CD14-positive monocyte (primary cell): Measurements from ENCODE around the gene PRR20D. TPM values are rescaled to one million over a fixed set of nuclear protein-coding genes. Genes with fewer than 3 reads are reported as not detected.

Experiments used
- DNase-seq, 3 donors: peaks; one replicate each; pipeline ENCODE4 v3.0.0-alpha.2; 2011 to 2022
- H2AFZ ChIP-seq: 2 replicates; pipeline ENCODE4 v1.6.0; 2012; ENCODE audit warnings: mild to moderate bottlenecking, low read depth, low read length, inconsistent platforms; ENCODE audit not compliant: insufficient read depth, poor library complexity, severe bottlenecking
- H3K27ac ChIP-seq, 2 donors: 1 replicate in 1 of 2; 2 replicates in 1 of 2; pipeline ENCODE4 v1.5.1; 2012 to 2013; ENCODE audit warnings: low read length in 2 of 2, control low read depth in 1 of 2, inconsistent platforms in 1 of 2, low read depth in 1 of 2, mild to moderate bottlenecking in 1 of 2
- H3K27me3 ChIP-seq, 2 donors: one replicate each; pipeline versions ENCODE4 v1.6.0 to v1.6.1; 2011 to 2013; ENCODE audit warnings: low read length in 2 of 2; ENCODE audit not compliant: control insufficient read depth in 2 of 2, insufficient read depth in 2 of 2
- H3K36me3 ChIP-seq, 2 donors: replicated peaks in 1 of 2; 1 replicate in 1 of 2; 2 replicates in 1 of 2; pipeline versions ENCODE4 v1.5.1 to v1.6.1; 2012 to 2013; ENCODE audit warnings: low read length in 2 of 2, control low read depth in 1 of 2, inconsistent platforms in 1 of 2, mild to moderate bottlenecking in 1 of 2; ENCODE audit not compliant: insufficient read depth in 2 of 2, control insufficient read depth in 1 of 2
- H3K4me1 ChIP-seq, 2 donors: 1 replicate in 1 of 2; 2 replicates in 1 of 2; pipeline versions ENCODE4 v1.5.1 to v1.6.1; 2012 to 2013; ENCODE audit warnings: low read length in 2 of 2, control low read depth in 1 of 2, inconsistent platforms in 1 of 2, mild to moderate bottlenecking in 1 of 2, moderate library complexity in 1 of 2; ENCODE audit not compliant: insufficient read depth in 2 of 2, control insufficient read depth in 1 of 2
- H3K4me2 ChIP-seq: replicated peaks from 2 replicates; pipeline ENCODE3; 2012; ENCODE audit warnings: low read length, moderate library complexity, mild to moderate bottlenecking; ENCODE audit not compliant: poor library complexity, severe bottlenecking; ENCODE audit errors: extremely low read depth
- H3K4me3 ChIP-seq, 3 experiments: fragments of 200-600 bp in 1 of 3; sonication (generic) in 1 of 3; replicated peaks in 1 of 3; 1 replicate in 2 of 3; 2 replicates in 1 of 3; pipeline ENCODE4 v1.5.1; 2011 to 2013; ENCODE audit warnings: low read length in 3 of 3, mild to moderate bottlenecking in 3 of 3, control low read depth in 2 of 3, low read depth in 2 of 3, inconsistent platforms in 1 of 3, moderate library complexity in 1 of 3
- H3K79me2 ChIP-seq: 2 replicates; pipeline ENCODE4 v1.6.0; 2012; ENCODE audit warnings: mild to moderate bottlenecking, control low read depth, inconsistent platforms, low read length, moderate library complexity; ENCODE audit not compliant: insufficient read depth
- H3K9ac ChIP-seq: 2 replicates; pipeline ENCODE4 v1.6.0; 2017; ENCODE audit warnings: low read length, mild to moderate bottlenecking; ENCODE audit not compliant: insufficient read depth, poor library complexity, severe bottlenecking
- H3K9me3 ChIP-seq, 2 donors: replicated peaks in 1 of 2; 1 replicate in 1 of 2; 2 replicates in 1 of 2; pipeline versions ENCODE4 v1.5.1 to v1.6.1; 2012 to 2013; ENCODE audit warnings: low read length in 2 of 2, control low read depth in 1 of 2; ENCODE audit not compliant: control insufficient read depth in 1 of 2, insufficient read depth in 1 of 2
- H4K20me1 ChIP-seq: 2 replicates; pipeline ENCODE4 v1.6.0; 2012; ENCODE audit warnings: mild to moderate bottlenecking, low read length, control low read depth, moderate library complexity; ENCODE audit not compliant: insufficient read depth
- H3K27ac Mint-ChIP-seq, 7 donors: one replicate each; pipeline ENCODE4 v1.8.0; 2020; ENCODE audit warnings: mild to moderate bottlenecking in 7 of 7, mixed read lengths in 7 of 7, moderate library complexity in 6 of 7, inconsistent platforms in 2 of 7
- H3K27me3 Mint-ChIP-seq, 3 donors: one replicate each; pipeline ENCODE4 v1.8.0; 2021 to 2022; ENCODE audit warnings: low read depth in 3 of 3, mild to moderate bottlenecking in 3 of 3, mixed read lengths in 3 of 3, moderate library complexity in 3 of 3, inconsistent platforms in 1 of 3
- H3K36me3 Mint-ChIP-seq, 2 donors: one replicate each; pipeline ENCODE4 v1.8.0; 2020; ENCODE audit warnings: mixed read lengths in 2 of 2, inconsistent platforms in 1 of 2, mild to moderate bottlenecking in 1 of 2
- H3K4me1 Mint-ChIP-seq: one replicate; pipeline ENCODE4 v1.8.0; 2020; ENCODE audit warnings: mild to moderate bottlenecking, mixed read lengths
- H3K4me3 Mint-ChIP-seq, 2 donors: one replicate each; pipeline ENCODE4 v1.8.0; 2020; ENCODE audit warnings: mild to moderate bottlenecking in 2 of 2, mixed read lengths in 2 of 2, moderate library complexity in 1 of 2
- H3K9me3 Mint-ChIP-seq, 7 donors: one replicate each; pipeline ENCODE4 v1.8.0; 2020 to 2022; ENCODE audit warnings: mixed read lengths in 7 of 7, mild to moderate bottlenecking in 6 of 7, moderate library complexity in 6 of 7, inconsistent platforms in 2 of 7
- CTCF ChIP-seq: fragments of 200-600 bp; IDR thresholded peaks from one replicate; pipeline ENCODE4 v1.8.0; 2022; ENCODE audit warnings: antibody characterized with exemption, mild to moderate bottlenecking
- WGBS: methylation state at CpG from one replicate; pipeline ENCODE4 v1.1.5; 2013; ENCODE audit warnings: missing lambda C conversion rate; ENCODE audit not compliant: insufficient coverage; 5-methylcytosine and 5-hydroxymethylcytosine counted together
- intact Hi-C, 2 donors: fragments of 100-400 bp; cut with micrococcal nuclease; formaldehyde crosslinking; loops; one replicate each; pipeline versions ENCODE4 v1.15.0 to v1.15.1; 2023
- polyA plus RNA-seq, 3 donors: library from polyadenylated mRNA; depleted of rRNA in 1 of 3; unstranded in 2 of 3; stranded (reverse) in 1 of 3; fragments of 300-500 nt in 2 of 3; fragments of >200 nt in 1 of 3; fragmentation: Illumina TruSeq in 2 of 3; gene quantifications; 1 replicate in 2 of 3; 2 replicates in 1 of 3; pipeline ENCODE4 v1.2.3, GENCODE V29; 2012 to 2021

The PRR20D gene
- polyA plus RNA-seq, 3 donors, result not detected

GRCh38 chr13:57123681-57124080, 36.8 kb upstream of the PRR20D start:
- Mint-ChIP-seq H3K27me3 (no peaks in the 10 kb centered on the region), H3K4me1 (no peaks in the 10 kb centered on the region), H3K9me3 (peaks cover 0 to 6% (median 3%) of the 10 kb centered on the region in 7 donors), H3K27ac (no peak overlapping the region), H3K4me3 (no peak overlapping the region), H3K36me3 (no peaks in the 10 kb centered on the region)
- no peak for TF ChIP-seq CTCF
- H3K27ac ChIP-seq, result no peak overlapping the region
- H3K4me2 ChIP-seq, result no peak overlapping the region
- no CpG with 5 or more reads among the region's 1 CpG for WGBS
- H3K4me3 ChIP-seq, result no peak overlapping the region
- no peaks in the 10 kb centered on the region for H3K4me1 ChIP-seq
- H3K9me3 ChIP-seq, result peaks cover 11 to 12% of the 10 kb centered on the region in 2 donors
- no peak overlapping the region for H2AFZ ChIP-seq
- no peak overlapping the region for H3K9ac ChIP-seq
- intact Hi-C loops, result no loop called here
- DNase-seq, result no peak
- H3K36me3 ChIP-seq, result no peaks in the 10 kb centered on the region
- no peaks in the 10 kb centered on the region for H3K79me2 ChIP-seq
- no peaks in the 10 kb centered on the region for H4K20me1 ChIP-seq
- H3K27me3 ChIP-seq, result no peaks in the 10 kb centered on the region

- TF ChIP-seq CTCF, result no peak
- Histone ChIP-seq H3K9me3 (peaks cover 0 to 6% of the 10 kb centered on the region in 2 donors), H3K27ac (no peak overlapping the region), H3K27me3 (no peaks in the 10 kb centered on the region), H3K4me2 (no peak overlapping the region), H3K79me2 (no peaks in the 10 kb centered on the region), H3K4me3 (no peak overlapping the region), H2AFZ (no peak overlapping the region), H3K36me3 (no peaks in the 10 kb centered on the region), H3K4me1 (no peaks in the 10 kb centered on the region), H3K9ac (no peak overlapping the region), H4K20me1 (no peaks in the 10 kb centered on the region)
- H3K36me3 Mint-ChIP-seq, result no peaks in the 10 kb centered on the region
- peaks cover 0 to 8% (median 0%) of the 10 kb centered on the region in 7 donors for H3K9me3 Mint-ChIP-seq
- no peak overlapping the region for H3K27ac Mint-ChIP-seq
- H3K4me1 Mint-ChIP-seq, result no peaks in the 10 kb centered on the region
- DNase-seq, result no peak
- no peak overlapping the region for H3K4me3 Mint-ChIP-seq
- no peaks in the 10 kb centered on the region for H3K27me3 Mint-ChIP-seq
- intact Hi-C loops, result no loop called here
- 100% methylated on average over 1 of the region's 6 CpGs for WGBS
Observed at GRCh38 chr13:57128909-57129308, 31.5 kb upstream of the PRR20D start.
